Breast epithelium (tissue), 3 donors: ENCODE results near the gene THSD4.

Experiments
- POLR2A ChIP-seq: fragments of 450-650 bp; IDR thresholded peaks from one replicate; pipeline ENCODE4 v1.6.1; 2016; ENCODE audit warnings: antibody characterized with exemption, mild to moderate bottlenecking, moderate library complexity
- POLR2AphosphoS5 ChIP-seq, 3 donors: sonication (generic); formaldehyde crosslinking; IDR thresholded peaks; one replicate each; pipeline ENCODE4 v1.6.1; 2017; ENCODE audit warnings: antibody characterized with exemption in 3 of 3
- TF ChIP-seq, protein P1 (sequence below), 3 donors: fragments of 450-650 bp; IDR thresholded peaks; one replicate each; pipeline ENCODE4 v1.5.1; 2016 to 2017; ENCODE audit warnings: antibody characterized with exemption in 3 of 3, mild to moderate bottlenecking in 3 of 3, moderate library complexity in 3 of 3

DNA sequence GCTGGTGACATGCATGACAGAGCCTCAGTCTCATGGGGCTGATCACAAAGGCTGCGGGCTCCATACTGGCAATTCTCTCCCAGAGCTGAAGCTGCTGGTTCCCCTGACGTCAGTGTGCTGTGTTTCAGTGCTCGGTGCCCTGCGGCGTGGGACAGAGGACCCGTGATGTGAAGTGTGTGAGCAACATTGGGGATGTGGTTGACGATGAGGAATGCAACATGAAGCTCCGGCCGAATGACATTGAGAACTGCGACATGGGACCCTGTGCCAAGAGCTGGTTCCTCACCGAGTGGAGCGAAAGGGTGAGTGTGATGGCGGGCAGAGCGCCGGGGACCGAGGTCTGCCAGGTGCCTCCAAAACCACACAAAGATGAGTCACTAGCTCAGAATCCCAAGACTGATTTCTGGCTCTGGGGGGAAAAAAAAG is 633.0 kb downstream of the THSD4 start:
- TF ChIP-seq POLR2A, result no peak
- TF ChIP-seq, protein P1, sequence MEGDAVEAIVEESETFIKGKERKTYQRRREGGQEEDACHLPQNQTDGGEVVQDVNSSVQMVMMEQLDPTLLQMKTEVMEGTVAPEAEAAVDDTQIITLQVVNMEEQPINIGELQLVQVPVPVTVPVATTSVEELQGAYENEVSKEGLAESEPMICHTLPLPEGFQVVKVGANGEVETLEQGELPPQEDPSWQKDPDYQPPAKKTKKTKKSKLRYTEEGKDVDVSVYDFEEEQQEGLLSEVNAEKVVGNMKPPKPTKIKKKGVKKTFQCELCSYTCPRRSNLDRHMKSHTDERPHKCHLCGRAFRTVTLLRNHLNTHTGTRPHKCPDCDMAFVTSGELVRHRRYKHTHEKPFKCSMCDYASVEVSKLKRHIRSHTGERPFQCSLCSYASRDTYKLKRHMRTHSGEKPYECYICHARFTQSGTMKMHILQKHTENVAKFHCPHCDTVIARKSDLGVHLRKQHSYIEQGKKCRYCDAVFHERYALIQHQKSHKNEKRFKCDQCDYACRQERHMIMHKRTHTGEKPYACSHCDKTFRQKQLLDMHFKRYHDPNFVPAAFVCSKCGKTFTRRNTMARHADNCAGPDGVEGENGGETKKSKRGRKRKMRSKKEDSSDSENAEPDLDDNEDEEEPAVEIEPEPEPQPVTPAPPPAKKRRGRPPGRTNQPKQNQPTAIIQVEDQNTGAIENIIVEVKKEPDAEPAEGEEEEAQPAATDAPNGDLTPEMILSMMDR (IDR thresholded peaks at IDR 0.05), result no peak
- TF ChIP-seq POLR2AphosphoS5 (IDR thresholded peaks at IDR 0.05), result no peak
